B cell (primary cell): ENCODE data around the gene BBX.

ENCODE experiments used
- EZH2 ChIP-seq: IDR thresholded peaks from 2 replicates; pipeline ENCODE4 v1.6.1; 2012; ENCODE audit warnings: borderline replicate concordance, low read depth, mild to moderate bottlenecking, moderate library complexity, low read length; ENCODE audit not compliant: insufficient read depth, poor library complexity, severe bottlenecking
- TF ChIP-seq, protein P1 (sequence below): fragments of 200-600 bp; IDR thresholded peaks from one replicate; pipeline ENCODE4 v1.8.0; 2022; ENCODE audit warnings: antibody characterized with exemption, mild to moderate bottlenecking

GRCh38 chr3:107516475-107516874 lies 6.3 kb upstream of the BBX start:
- TF ChIP-seq, protein P1, sequence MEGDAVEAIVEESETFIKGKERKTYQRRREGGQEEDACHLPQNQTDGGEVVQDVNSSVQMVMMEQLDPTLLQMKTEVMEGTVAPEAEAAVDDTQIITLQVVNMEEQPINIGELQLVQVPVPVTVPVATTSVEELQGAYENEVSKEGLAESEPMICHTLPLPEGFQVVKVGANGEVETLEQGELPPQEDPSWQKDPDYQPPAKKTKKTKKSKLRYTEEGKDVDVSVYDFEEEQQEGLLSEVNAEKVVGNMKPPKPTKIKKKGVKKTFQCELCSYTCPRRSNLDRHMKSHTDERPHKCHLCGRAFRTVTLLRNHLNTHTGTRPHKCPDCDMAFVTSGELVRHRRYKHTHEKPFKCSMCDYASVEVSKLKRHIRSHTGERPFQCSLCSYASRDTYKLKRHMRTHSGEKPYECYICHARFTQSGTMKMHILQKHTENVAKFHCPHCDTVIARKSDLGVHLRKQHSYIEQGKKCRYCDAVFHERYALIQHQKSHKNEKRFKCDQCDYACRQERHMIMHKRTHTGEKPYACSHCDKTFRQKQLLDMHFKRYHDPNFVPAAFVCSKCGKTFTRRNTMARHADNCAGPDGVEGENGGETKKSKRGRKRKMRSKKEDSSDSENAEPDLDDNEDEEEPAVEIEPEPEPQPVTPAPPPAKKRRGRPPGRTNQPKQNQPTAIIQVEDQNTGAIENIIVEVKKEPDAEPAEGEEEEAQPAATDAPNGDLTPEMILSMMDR: no peak
- no peak for TF ChIP-seq EZH2
